ENCODE measurements around the gene PKN3. TPM values are rescaled to one million over a fixed set of nuclear protein-coding genes. Genes with fewer than 3 reads are reported as not detected.
"Not testable (repeated sequence)": the region's sequence is repeated elsewhere in the genome, so short reads cannot be mapped to it uniquely, and the experiment has no call there.

Gene PKN3
- total RNA-seq, 1 experiment from 2014 or later: 7.4 TPM

- not testable (repeated sequence) for DNase-seq (ENCODE audit: low read depth)
Measured at GRCh38 chr9:128693738-128694137, 8.6 kb upstream of the PKN3 start.

GRCh38 chr9:128694344-128694743 is 8.0 kb upstream of the PKN3 start:
- no peak for DNase-seq (ENCODE audit: low read depth)

- DNase-seq (ENCODE audit: low read depth): no peak
Measured at GRCh38 chr9:128696923-128697707, 5.2 kb upstream of the PKN3 start.

- not testable (repeated sequence) for DNase-seq (ENCODE audit: low read depth)
Measured at GRCh38 chr9:128699096-128699795, 3.1 kb upstream of the PKN3 start.

- no peak for DNase-seq (ENCODE audit: low read depth)
Measured at GRCh38 chr9:128701227-128701854, 962 bp upstream of the PKN3 start.

GRCh38 chr9:128702949-128703615 is 779 bp downstream of the PKN3 start:
- DNase-seq (ENCODE audit: low read depth): no peak

DNA sequence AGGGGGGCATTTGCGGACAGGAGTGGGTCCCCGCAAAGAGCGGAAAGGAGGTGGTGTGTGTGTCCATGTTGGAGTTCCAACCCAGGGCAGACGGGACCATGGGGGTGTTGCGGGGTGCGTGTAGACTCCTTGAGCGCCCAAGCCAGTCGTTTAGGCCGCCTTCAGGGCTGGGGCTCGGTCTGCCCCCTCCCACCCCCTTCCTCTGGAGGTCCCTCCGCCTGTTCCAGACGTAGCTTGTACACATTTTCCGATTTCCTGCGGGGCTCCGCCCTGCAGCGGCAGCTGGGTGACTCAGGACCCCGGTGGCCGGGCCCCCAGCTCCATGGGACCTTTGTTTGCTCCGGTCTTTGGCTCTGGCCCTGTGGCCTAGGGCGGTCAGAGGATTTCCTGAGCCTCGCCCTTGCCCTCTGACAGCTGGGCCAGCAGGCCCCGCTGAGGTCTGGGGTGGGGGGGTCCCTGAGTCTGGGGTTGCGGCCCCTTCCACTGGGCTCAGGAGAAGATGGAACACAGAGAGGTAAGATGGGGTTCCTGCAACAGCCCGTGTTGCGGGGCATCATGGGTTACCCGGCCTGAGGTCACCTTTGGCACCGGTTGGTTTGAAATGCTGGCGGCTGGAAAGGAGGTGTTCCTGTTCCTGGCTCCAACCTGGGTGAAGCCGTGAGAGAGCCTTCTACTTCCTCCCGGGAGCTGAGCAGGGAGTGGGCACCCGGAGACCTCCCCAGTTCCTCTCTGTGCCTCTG is 1.5 kb downstream of the PKN3 start:
- no peak for DNase-seq (ENCODE audit: low read depth)

DNA sequence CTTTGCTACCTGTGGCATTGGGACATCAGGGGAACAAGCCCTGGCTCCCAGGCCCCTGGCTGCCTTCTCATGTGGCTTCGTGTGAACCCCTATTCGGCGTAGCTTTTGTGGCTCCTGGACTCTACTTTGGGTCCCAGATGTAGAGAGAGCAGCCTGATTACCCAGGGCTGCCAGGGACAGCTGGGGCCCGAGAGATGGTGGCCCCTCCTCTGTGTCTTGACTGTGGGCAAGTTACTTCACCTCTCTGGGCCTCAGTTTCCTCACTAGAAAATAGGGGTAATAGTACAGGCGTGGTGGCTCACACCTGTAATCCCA is 2.0 kb downstream of the PKN3 start:
- DNase-seq (ENCODE audit: low read depth): no peak

GRCh38 chr9:128705051-128705965 is 3.0 kb downstream of the PKN3 start:
- no peak for DNase-seq (ENCODE audit: low read depth)

DNA sequence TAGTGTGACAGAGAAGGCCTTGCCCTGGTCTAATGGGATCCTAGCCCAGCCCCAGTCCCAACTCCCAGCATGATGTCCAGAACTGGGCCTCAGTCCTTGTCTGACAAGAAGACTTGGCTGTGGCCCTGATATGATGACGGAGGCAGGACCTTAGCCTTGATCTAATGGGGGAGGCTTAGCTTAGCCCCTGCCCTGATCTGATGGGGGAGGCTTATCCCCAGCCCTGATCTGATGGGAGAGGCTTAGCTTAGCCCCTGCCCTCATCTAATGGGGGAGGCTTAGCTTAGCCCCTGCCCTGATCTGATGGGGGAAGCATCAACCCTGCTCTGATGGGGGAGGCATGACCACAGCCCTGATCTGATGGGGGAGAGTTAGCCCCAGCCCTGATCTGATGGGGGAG is 3.7 kb downstream of the PKN3 start:
- no peak for DNase-seq (ENCODE audit: low read depth)

GRCh38 chr9:128706671-128707381 is 4.5 kb downstream of the PKN3 start:
- DNase-seq (ENCODE audit: low read depth): no peak

- DNase-seq (ENCODE audit: low read depth): no peak
Measured at GRCh38 chr9:128707446-128707845, 5.1 kb downstream of the PKN3 start.

- no peak for DNase-seq (ENCODE audit: low read depth)
Measured at GRCh38 chr9:128712451-128713410, 10.4 kb downstream of the PKN3 start.

DNA sequence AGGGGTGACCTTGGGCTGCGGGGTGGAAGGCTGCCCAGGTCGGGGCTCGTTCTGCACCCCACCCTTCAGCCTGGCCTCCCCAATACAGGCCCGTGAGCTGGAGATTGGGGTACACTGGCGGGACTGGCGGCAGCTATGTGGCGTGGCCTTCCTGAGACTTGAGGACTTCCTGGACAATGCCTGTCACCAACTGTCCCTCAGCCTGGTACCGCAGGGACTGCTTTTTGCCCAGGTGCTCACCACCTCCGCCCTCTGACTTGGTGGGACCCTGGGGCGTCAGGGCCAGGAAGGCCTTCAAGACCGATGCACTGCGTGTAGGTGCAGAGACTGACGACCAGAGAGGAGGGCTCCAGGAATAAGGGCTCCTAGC is 11.1 kb downstream of the PKN3 start:
- no peak for DNase-seq (ENCODE audit: low read depth)

DNA sequence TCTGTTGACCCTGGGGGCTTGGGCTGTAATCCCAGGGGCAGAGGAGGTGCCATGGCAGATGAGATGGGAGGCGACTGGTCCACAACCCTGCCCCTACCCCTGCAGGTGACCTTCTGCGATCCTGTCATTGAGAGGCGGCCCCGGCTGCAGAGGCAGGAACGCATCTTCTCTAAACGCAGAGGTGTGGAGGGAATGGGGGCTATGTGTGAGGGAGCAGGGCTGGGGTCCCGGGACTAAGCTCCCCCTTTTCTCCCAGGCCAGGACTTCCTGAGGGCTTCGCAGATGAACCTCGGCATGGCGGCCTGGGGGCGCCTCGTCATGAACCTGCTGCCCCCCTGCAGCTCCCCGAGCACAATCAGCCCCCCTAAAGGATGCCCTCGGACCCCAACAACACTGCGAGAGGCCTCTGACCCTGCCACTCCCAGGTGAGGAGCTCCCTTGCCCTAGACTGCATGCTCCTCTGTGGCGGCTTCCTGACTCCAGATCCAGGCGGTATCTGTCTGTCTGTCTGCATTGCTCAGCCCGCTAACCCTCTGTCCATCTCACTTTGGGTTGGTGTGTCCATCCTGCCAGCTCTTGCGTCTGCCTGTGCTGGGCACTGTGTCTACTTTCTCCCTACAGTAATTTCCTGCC is 11.8 kb downstream of the PKN3 start:
- DNase-seq (ENCODE audit: low read depth): no peak

GRCh38 chr9:128714586-128715435 is 12.5 kb downstream of the PKN3 start:
- DNase-seq (ENCODE audit: low read depth): no peak

- no peak for DNase-seq (ENCODE audit: low read depth)
Measured at GRCh38 chr9:128715436-128715750, 13.1 kb downstream of the PKN3 start.
